KBM-7 (cell line): ENCODE data around the gene AGBL4.
"Not testable (repeated sequence)": the region's sequence is repeated elsewhere in the genome, so short reads cannot be mapped to it uniquely, and the experiment has no call there.

ENCODE experiments used
- DNase-seq: peaks from one replicate; pipeline ENCODE4 v3.0.0-alpha.2; 2015
- in situ Hi-C: fragments of 300-500 bp; cut with MboI; formaldehyde crosslinking; loops from 2 replicates; pipeline ENCODE4 v1.14.3; 2020; ENCODE audit warnings: low sequenced_read_pairs, low pct_unique_long_range_greater_than_20kb, mixed read lengths

AGBL4 gene

DNA sequence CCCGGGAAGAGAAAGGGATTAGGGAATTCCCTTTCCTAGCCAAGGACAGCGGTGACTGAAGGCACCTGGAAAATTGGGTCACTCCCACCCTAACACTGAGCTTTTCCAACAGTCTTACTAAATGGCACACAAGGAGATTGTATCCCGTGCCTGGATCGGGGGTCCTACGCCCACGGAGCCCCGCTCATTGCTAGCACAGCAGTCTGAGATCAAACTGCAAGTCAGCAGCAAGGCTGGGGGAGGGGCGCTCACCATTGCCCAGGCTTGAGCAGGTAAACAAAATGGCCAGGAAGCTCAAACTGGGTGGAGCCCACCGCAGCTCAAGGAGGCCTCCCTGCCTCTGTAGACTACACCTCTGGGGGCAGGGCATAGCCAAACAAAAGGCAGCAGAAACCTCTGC lies 285.6 kb downstream of the AGBL4 start:
- DNase-seq, in situ Hi-C loops: not testable (repeated sequence)

DNA sequence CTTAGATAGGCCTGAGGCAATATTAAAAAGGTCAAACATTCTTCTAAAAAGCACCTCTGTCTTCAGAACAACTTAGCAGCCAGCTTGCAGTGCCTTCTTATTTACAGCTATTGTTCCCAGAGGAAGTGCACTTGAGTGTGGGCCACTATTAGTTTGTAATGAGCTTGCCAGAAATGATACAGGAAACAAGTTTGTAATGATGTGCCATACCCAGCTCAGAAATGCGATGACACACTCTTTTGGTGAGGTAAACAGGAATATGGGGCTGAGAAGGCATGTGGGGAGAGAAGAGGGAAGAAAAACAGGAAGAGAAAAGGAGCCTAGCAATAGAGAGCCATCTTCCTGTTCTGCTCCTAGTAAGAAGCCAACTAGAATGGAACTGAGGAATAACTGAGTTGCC lies 295.4 kb downstream of the AGBL4 start:
- in situ Hi-C loops, result no loop called here
- DNase-seq, result no peak

DNA sequence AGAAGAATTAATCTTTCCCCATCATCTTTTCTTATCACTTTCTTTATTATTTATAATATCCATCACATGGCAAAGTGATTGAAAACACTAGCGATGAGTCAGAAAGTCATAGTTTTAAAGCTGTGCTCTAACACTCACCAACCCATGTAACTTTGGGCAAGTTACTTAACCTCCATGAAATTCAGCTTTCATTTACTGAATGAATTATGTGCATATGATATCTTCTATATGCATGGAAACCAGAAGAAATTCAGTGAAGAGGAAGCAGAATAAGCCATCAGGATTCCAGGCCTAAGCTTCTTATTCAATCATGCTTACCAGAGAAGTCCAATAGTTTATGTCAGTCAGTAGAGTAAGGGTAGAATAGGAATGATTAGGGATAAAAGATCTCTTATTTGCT lies 300.1 kb downstream of the AGBL4 start:
- no peak for DNase-seq
- in situ Hi-C loops, result no loop called here

DNA sequence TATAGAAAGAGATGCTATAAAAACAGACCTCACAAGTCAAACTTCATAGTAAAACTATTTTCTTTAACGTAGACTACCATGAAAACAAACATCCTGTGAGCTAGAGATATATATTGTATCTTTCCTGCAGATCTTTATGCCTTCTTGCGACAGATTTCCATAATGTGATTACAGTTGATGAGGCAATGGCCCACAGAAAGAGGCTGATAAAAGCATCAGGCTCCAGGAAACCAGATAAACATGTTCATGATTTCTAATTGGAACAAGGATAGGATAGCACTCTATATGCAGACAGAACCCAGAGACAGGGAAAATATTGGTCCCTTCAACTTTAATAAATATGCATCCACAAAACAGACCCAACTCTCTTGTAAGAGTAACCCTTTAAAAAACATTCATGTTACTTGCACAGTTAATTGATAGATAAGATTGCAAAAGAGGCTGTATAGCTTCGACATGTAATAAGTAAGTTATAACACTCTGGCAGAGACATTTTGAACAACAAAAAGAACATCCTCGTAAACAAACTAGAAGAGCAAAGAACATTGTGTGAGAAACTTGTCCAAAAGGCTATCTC lies 329.4 kb downstream of the AGBL4 start:
- DNase-seq, result no peak
- in situ Hi-C loops, result no loop called here

DNA sequence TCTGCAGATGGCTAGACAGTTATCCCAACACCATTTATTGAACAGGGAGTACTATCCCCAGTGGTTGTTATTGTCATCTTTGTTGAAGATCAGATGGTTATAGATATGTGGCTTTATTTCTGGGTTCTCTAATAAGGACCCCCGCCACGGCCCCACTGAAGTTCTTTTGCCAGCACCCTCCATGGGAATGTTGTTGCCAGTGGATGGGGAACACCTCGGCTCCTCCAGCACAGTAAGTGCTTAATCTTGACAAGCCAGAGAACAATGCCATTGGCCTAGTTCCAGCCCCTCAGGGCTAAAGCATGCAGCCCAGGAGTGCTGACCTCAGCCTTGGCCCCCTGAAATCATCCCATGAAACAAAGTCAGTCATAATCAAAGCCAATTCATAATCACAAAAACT lies 337.6 kb downstream of the AGBL4 start:
- no peak for DNase-seq
- in situ Hi-C loops, result no loop called here

DNA sequence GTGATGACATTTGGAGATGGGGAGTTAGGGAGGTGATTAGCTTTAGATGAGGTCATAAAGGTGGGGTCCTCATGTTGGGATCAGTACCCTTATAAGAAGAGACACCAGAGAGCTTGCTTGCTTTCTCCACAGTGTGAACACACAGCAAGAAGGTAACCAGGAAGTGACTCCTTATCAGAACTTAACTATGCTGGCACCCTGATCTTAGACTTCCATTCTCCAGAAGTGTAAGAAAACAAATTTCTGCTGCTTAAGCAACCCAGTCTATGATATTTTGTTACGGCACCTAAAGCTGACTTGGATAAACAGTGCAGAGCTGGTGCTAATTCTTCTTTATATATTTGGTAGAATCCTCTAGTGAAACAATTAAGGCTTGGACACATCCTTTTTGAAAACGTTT lies 346.0 kb downstream of the AGBL4 start:
- DNase-seq, result no peak
- in situ Hi-C loops, result no loop called here

DNA sequence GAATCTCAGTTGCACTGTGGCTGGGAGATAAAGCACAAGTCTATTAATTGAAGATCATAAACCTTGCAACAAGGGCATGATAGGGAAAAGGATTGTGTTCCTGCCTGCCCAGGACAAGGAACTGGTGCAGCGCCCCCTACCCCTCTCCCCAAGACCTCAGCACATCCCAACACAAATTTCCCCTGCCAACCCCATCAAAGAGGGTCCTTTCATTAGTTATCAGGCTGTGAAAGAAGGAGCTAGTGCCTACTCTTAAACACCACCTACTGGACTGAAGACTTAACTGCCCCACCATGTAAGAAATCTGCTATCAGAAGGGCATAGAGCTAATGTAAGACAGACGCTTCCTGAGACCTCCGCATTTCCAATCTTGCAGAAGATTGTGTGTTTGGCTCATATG lies 372.6 kb downstream of the AGBL4 start:
- no peak for DNase-seq
- in situ Hi-C loops, result no loop called here

DNA sequence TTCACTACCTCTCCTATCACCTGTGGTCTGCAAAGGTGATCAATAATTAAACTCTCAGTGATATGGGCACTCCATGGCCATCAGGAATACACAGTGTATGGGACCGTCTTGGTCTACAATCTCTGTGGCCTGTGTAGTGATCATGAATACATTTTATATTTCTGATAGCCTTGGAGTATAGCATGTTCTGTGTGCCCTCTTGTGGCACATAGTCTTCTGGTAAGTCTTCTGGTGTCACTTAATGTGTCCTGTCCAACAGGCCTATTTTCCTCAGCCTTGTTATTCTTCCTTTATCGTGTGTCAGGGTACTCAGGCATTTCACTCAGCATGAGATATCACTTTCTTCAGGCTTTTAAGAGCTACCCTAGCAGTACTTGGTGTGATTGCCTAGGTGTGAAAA lies 393.6 kb downstream of the AGBL4 start:
- in situ Hi-C loops, result no loop called here
- DNase-seq, result no peak

DNA sequence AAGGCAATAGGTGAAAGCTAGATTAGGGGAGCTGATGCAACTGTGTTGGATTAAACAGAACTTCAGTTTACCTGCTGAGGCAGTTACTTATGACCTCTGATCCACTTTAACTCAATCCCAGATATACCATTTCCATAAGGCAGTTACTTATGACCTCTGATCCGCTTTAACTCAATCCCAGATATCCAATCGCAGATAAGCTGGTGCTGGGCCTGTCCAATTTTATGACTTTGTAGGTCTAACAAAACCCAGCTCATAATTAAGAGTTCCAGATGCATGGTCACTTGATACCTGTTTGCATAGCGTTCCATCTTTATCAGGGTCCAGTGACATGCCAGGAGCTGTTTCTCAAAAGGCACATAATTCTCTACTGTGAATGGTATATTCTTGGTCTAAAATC lies 396.0 kb downstream of the AGBL4 start:
- no peak for DNase-seq
- in situ Hi-C loops, result no loop called here

DNA sequence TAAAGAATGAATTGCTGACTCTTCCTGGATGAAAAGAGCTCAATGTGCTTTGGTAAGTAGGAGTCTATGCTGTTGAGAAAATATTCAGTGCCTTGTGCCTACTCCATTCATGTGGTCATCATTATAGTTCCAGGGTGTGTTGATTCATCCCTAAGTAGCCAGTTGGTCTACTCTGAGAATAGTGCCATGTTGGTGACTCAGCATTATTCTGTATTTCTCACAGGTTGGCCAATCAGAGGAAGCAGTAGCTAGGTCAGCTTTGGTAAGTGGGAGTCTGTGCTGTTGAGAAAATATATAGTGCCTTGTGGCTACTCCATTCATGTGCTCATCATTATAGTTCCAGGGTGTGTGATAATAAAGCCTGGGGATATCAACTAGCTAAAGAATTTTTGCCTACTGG lies 397.3 kb downstream of the AGBL4 start:
- in situ Hi-C loops, result no loop called here
- no peak for DNase-seq

DNA sequence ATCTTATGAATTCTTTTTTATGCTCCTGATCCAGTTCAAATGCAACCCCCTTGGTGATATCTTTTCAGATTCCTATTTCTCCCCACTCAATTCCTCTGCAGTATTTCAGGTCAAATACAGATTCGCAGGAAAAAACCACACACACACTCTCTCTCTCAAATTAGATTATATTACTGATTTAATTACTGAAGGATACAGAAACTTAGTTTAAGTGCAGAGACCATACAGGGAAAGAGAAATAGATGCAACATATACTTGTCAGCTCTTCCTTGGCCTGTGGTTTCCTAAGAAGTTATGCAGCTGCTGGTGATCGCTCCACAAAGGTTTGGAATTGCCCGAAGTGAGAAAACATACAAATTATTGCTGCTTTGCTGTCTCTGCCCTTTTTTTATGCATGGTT lies 400.9 kb downstream of the AGBL4 start:
- in situ Hi-C loops, result no loop called here
- no peak for DNase-seq

DNA sequence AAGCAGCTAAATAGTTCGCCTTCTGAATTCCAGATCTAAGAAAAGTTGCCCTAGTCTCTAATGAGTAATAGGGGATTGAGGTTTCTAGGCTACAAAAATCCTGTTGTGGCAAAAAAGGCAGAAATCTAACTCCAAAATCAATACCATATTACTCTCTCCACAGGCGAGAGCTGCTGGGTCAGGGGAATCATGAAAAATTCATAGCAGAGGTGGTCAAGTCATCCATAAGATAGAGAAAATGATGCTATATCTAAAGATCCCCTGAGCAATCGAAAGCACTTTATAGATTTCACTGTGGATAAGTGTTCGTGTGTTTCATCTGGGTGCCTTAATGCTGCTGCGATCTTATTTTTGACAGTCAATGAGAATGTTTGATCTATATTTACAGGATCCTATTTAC lies 417.7 kb downstream of the AGBL4 start:
- DNase-seq, result no peak
- in situ Hi-C loops, result no loop called here

DNA sequence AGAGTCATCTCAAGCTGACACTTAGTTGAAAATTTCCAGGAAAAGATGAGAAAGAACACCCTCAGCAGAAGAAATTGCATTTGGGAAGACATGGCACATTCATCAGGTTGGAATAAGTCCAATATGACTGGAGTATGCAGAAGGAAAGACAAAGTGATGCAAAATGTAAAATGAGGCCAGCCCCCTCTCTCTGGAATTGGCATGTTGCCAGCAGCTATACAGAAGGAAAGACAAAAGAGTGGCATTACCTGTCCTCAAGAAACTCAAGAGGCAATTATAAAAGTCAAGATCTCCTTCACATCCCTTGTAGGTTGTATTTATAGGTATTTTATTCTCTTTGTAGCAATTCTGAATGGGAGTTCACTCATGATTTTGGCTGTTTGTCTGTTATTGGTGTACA lies 426.3 kb downstream of the AGBL4 start:
- DNase-seq, result no peak
- in situ Hi-C loops, result no loop called here

DNA sequence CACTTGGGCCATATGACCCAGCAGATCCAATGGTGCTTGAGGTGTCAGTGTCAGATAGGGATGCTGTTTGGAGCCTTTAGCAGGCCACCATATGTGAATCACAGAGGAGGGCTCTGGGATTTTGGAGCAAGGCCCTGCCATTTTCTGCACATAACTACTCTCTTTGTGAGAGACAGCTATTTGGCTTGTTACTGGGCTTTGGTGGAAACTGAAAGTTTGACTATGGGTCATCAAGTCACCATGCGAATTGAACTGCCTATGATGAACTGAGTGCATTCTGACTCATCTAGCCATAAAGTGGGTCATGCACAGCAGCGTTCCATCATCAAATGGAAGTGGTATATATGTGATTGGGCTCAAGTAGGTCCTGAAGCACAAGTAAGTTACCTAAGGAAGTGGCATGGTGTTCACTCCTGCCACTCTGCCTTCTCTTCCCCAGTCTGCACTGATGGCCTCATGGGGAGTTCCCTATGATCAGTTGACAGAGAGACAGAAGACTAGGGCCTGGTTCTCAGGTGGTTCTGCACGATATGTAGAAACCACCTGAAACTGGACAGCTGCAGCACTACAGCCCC lies 447.3 kb downstream of the AGBL4 start:
- in situ Hi-C loops, result no loop called here
- DNase-seq, result no peak

DNA sequence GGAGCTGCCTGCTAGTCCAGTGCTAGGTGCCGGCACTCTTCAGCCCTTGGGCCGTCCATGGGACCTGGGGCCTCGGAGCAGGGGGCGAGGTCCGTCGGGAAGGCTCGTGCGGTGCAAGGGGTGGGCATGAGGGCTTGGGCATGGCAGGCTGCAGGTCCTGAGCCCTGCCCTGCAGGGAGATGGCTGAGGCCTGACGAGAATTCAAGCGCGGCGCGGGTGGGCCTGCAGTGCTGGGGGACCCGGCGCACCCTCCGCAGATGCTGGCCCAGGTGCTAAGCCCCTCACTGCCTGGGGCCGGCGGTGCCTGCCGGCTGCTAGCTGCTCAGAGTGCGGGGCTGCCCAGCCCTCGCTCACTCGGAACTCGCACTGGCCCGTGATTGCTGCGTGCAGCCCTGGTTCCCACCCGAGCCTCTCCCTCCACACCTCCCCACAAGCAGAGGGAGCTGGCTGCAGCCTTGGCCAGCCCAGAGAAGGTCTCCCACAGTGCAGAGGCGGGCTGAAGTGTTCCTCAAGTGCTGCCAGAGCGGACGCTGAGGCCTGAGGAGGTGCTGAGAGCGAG lies 467.0 kb downstream of the AGBL4 start:
- in situ Hi-C loops, result no loop called here
- DNase-seq, result no peak

DNA sequence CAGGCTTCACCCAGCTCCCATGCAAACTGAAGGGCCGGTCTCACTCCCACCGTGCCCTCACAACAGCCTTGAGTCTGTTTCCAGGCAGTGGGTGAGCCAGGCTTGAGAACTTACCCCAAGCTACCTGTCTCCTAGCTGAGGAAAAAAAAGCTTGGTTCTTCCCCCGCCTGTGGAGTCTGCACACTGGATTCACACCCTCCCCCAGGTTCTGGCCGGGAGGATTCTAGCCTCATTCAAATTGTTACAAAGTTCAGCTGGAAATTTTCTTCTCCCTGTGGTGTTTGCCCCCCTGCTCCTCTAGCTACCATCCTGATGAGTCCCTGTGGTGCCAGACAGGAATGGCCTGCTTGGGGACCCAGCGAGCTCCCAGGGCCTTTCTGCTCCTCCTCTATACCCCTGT lies 471.7 kb downstream of the AGBL4 start:
- in situ Hi-C loops, result no loop called here
- DNase-seq, result no peak

DNA sequence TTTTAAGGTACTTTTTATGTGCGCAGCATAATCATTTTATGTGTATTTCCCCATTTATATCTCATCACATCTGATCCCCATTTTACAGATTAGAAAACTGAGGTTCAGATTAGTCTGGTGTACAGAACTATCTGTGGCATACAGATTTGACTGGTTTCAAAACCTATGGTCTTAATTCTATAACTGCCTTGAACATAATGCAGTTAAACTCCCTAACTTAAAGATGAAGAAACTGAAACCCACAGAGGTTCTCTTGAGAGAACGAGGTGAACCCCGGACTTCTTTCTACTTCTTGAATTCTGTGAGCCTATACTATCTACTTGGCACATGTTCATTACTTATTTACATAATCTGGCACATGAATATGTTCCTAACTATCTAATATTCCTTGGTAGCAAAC lies 479.1 kb downstream of the AGBL4 start:
- in situ Hi-C loops, result no loop called here
- no peak for DNase-seq

DNA sequence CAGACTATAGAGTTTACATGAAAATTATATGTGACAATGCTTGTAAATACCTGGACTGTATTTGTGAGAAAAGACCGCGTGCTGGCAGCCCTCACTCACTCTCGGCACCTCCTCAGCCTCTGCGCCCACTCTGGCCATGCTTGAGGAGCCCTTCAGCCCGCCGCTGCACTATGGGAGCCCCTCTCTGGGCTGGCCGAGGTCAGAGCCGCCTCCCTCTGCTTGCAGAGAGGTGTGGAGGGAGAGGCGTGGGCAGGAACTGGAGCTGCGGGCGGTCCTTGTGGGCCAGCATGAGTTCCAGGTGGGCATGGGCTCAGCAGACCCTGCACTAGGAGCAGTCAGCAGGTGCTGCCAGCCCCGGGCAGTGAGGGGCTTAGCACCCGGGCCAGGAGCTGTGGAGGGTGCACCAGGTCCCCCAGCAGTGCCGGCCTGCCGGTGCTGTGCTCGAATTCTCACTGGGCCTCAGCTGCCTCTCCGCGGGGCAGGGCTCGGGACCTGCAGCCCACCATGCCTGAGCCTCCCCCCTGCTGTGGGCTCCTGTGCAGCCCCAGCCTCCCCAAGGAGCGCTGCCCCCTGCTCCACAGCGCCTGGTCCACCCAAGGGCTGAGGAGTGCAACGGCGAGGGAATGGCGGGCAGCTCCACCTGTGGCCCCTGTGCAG lies 482.5 kb downstream of the AGBL4 start:
- in situ Hi-C loops, result no loop called here
- no peak for DNase-seq

DNA sequence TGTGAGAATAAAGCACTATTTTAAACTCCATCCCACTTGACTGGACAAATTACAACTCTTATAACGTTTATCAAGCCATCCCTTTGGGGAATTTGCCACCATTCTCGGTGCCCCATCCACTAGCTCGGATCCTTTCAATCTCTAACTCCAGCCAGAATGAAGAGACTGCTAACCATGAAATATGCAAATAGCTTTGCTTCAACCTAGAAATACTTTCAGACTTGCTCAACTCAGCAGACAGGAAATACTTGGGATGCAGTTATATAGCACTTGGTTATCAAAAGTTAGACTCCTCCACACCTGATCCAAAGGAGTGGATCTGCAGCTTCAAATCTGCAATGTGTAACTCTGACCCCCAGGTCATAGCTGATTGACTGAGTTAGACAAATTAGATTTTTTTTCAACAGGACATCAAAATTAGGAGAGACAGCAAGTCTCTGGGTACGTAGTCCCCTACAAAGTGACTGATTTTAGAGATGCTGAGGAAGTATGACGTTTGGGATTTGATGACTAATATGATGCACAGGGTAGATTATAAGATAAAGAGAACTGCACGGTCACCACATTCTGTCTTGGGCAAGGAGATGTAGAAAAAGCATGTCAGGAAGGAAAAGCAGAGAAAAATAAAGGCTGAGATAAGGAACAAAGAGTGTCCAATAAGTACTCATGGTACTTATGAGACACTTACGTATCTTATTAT lies 496.0 kb downstream of the AGBL4 start:
- in situ Hi-C loops, result no loop called here
- DNase-seq, result no peak

DNA sequence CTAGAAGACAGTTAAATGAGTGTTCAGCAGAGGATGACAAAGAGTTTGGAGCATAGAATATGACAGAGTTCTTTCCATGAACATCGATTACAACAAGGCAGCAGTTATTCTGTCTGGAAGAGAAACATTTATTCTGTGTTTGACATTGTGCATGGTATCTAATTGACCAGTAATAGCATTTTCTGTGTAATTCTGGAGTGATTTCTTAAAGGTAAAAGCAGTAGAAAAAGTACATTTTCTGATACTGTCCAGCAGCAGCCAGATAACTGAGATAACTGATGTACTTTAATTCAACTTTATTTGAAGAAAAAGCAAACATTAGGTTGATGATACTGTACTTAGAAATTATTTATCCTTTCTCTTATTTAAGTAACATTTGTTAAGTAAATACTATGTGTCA lies 497.1 kb downstream of the AGBL4 start:
- in situ Hi-C loops, result no loop called here
- no peak for DNase-seq
